ENCODE data around the gene MEIOB. TPM values are rescaled to one million over a fixed set of nuclear protein-coding genes. Genes with fewer than 3 reads are reported as not detected.

The MEIOB gene
- polyA plus RNA-seq, 3 donors: not detected

DNA sequence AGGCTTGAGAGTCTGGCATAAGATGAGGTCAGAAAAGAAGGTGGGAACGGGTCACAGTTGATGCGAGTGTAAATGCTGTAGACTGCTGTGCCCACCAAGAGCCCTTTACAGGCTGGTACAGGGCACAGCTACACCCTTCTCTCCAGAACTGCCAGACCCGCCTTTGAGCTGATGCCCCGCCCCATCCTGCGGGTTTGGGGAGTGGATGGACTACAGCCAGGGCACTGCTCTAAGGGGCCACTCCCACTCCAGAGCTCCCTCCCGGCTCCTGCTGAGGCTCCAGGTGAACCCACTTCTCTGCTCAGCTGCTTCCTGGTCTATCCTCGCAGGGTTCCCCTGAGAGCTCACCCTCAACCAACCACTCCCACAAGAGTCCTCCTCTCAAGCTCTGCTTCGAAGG lies 12.3 kb downstream of the MEIOB start:
- Histone ChIP-seq H3K4me2 (replicated peaks; ENCODE audit: extremely low read depth, low read length, poor library complexity, severe bottlenecking) (no peak overlapping the region), H3K4me3 (replicated peaks in 1 of 3; ENCODE audit: low read depth in 2 of 3, low read length in 3 of 3) (no peak overlapping the region), H2AFZ (ENCODE audit: insufficient read depth, low read depth, low read length, poor library complexity, severe bottlenecking) (no peak overlapping the region), H3K27ac (ENCODE audit: low read depth in 1 of 2, low read length in 2 of 2) (no peak overlapping the region), H4K20me1 (ENCODE audit: insufficient read depth, low read length) (no peaks in the 10 kb centered on the region), H3K27me3 (ENCODE audit: control insufficient read depth in 2 of 2, insufficient read depth in 2 of 2, low read length in 2 of 2) (peaks cover 24 to 43% of the 10 kb centered on the region in 2 donors), H3K9ac (ENCODE audit: insufficient read depth, low read length, poor library complexity, severe bottlenecking) (no peak overlapping the region), H3K36me3 (replicated peaks in 1 of 2; ENCODE audit: control insufficient read depth in 1 of 2, insufficient read depth in 2 of 2, low read length in 2 of 2) (no peaks in the 10 kb centered on the region), H3K4me1 (ENCODE audit: control insufficient read depth in 1 of 2, insufficient read depth in 2 of 2, low read length in 2 of 2) (no peaks in the 10 kb centered on the region), H3K79me2 (ENCODE audit: insufficient read depth, low read length) (no peaks in the 10 kb centered on the region), H3K9me3 (replicated peaks in 1 of 2; ENCODE audit: control insufficient read depth in 1 of 2, insufficient read depth in 1 of 2, low read length in 2 of 2) (no peaks in the 10 kb centered on the region)
- Mint-ChIP-seq H3K4me3 (peak overlapping the region in 1 of 2 donors; percentile 67), H3K27me3 (ENCODE audit: low read depth in 3 of 3) (peaks cover 43 to 73% (median 48%) of the 10 kb centered on the region in 3 donors), H3K36me3 (no peaks in the 10 kb centered on the region), H3K4me1 (no peaks in the 10 kb centered on the region), H3K9me3 (peaks cover 0 to 4% (median 0%) of the 10 kb centered on the region in 7 donors), H3K27ac (no peak overlapping the region)
- TF ChIP-seq, protein P1, sequence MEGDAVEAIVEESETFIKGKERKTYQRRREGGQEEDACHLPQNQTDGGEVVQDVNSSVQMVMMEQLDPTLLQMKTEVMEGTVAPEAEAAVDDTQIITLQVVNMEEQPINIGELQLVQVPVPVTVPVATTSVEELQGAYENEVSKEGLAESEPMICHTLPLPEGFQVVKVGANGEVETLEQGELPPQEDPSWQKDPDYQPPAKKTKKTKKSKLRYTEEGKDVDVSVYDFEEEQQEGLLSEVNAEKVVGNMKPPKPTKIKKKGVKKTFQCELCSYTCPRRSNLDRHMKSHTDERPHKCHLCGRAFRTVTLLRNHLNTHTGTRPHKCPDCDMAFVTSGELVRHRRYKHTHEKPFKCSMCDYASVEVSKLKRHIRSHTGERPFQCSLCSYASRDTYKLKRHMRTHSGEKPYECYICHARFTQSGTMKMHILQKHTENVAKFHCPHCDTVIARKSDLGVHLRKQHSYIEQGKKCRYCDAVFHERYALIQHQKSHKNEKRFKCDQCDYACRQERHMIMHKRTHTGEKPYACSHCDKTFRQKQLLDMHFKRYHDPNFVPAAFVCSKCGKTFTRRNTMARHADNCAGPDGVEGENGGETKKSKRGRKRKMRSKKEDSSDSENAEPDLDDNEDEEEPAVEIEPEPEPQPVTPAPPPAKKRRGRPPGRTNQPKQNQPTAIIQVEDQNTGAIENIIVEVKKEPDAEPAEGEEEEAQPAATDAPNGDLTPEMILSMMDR (IDR thresholded peaks at IDR 0.05): no peak
- intact Hi-C loops (cut with micrococcal nuclease): loop anchor here (5.0 kb wide), 2 partner anchors 63 to 293 kb away; no protein-coding TSS in a partner anchor
- no peak for DNase-seq
- 16% methylated on average over 2 of the region's 8 CpGs for WGBS (ENCODE audit: insufficient coverage)

DNA sequence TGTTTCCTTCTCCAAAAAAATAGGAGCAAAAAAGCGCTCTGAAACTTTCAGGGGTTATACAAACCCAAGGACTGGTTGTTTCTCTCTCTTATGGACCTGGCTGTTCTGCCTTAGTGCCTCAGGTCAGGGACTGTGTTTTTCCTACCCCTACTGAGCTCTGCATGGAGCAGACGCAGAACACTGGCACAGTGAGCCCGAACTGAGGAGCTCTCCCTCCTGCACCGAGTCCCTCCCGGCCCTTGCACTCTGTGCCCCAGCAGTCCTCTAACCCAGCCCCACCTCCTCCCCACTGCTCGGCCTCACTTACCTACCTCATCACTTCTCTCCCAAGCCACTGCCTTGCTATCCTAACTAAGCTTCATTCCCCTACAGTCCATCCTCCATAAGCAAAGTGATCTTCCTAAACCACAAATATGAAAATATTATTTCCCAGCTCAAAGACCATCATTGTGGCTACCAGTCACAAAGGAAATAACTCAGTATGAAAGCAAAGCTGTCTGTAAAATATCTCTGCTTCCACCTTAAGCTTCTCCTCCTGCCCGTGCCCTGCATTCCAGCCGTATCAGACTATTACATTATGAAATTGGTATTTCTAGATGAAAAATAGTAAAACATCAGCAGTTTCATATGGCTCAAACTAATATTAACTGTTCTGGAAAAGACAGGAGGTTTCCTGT lies 13.6 kb downstream of the MEIOB start:
- TF ChIP-seq, protein P1 (IDR thresholded peaks at IDR 0.05): no peak
- Histone ChIP-seq H3K79me2 (ENCODE audit: insufficient read depth, low read length) (no peaks in the 10 kb centered on the region), H3K9me3 (replicated peaks in 1 of 2; ENCODE audit: control insufficient read depth in 1 of 2, insufficient read depth in 1 of 2, low read length in 2 of 2) (no peaks in the 10 kb centered on the region), H3K27ac (ENCODE audit: low read depth in 1 of 2, low read length in 2 of 2) (no peak overlapping the region), H3K9ac (ENCODE audit: insufficient read depth, low read length, poor library complexity, severe bottlenecking) (no peak overlapping the region), H3K4me2 (replicated peaks; ENCODE audit: extremely low read depth, low read length, poor library complexity, severe bottlenecking) (no peak overlapping the region), H2AFZ (ENCODE audit: insufficient read depth, low read depth, low read length, poor library complexity, severe bottlenecking) (no peak overlapping the region), H3K36me3 (replicated peaks in 1 of 2; ENCODE audit: control insufficient read depth in 1 of 2, insufficient read depth in 2 of 2, low read length in 2 of 2) (no peaks in the 10 kb centered on the region), H3K4me1 (ENCODE audit: control insufficient read depth in 1 of 2, insufficient read depth in 2 of 2, low read length in 2 of 2) (no peaks in the 10 kb centered on the region), H3K4me3 (replicated peaks in 1 of 3; ENCODE audit: low read depth in 2 of 3, low read length in 3 of 3) (no peak overlapping the region), H4K20me1 (ENCODE audit: insufficient read depth, low read length) (no peaks in the 10 kb centered on the region), H3K27me3 (ENCODE audit: control insufficient read depth in 2 of 2, insufficient read depth in 2 of 2, low read length in 2 of 2) (peaks cover 22 to 39% of the 10 kb centered on the region in 2 donors)
- peaks cover 34 to 74% (median 52%) of the 10 kb centered on the region in 3 donors for H3K27me3 Mint-ChIP-seq (ENCODE audit: low read depth in 3 of 3)
- DNase-seq: no peak
- peak overlapping the region in 1 of 2 donors; percentile 36 for H3K4me3 Mint-ChIP-seq
- no peaks in the 10 kb centered on the region for H3K4me1 Mint-ChIP-seq
- intact Hi-C loops (cut with micrococcal nuclease): loop anchor here in 1 of 2 donors (5.0 kb wide), 1 partner anchor 64 kb away; no protein-coding TSS in a partner anchor
- no peak overlapping the region for H3K27ac Mint-ChIP-seq
- H3K9me3 Mint-ChIP-seq: peaks cover 0 to 4% (median 0%) of the 10 kb centered on the region in 7 donors
- whole genome bisulfite sequencing (ENCODE audit: insufficient coverage): 27% methylated on average over 6 of the region's 8 CpGs
- H3K36me3 Mint-ChIP-seq: no peaks in the 10 kb centered on the region

Data from CD14-positive monocyte (primary cell).